Liver (tissue), 9 donors: ENCODE results near the gene C19orf33. TPM values are rescaled to one million over a fixed set of nuclear protein-coding genes. Genes with fewer than 3 reads are reported as not detected.
A peak's percentile ranks its signal among the peaks of the same experiment; 100 is the strongest.
"Not testable (repeated sequence)": the region's sequence is repeated elsewhere in the genome, so short reads cannot be mapped to it uniquely, and the experiment has no call there.

ENCODE experiments used
- DNase-seq: peaks from one replicate; pipeline ENCODE4 v3.0.0-alpha.2; 2017; ENCODE audit warnings: low spot score
- H3K27ac ChIP-seq, 2 donors: one replicate each; pipeline ENCODE4 v1.7.0; 2013; ENCODE audit warnings: inconsistent platforms in 2 of 2, low read length in 2 of 2, control low read depth in 1 of 2, low read depth in 1 of 2, mild to moderate bottlenecking in 1 of 2
- H3K27me3 ChIP-seq, 4 donors: one replicate each; pipeline versions ENCODE4 v1.6.1 to v1.7.0; 2013; ENCODE audit warnings: low read length in 3 of 4, inconsistent platforms in 1 of 4, mild to moderate bottlenecking in 1 of 4, moderate library complexity in 1 of 4; ENCODE audit not compliant: control insufficient read depth in 4 of 4, insufficient read depth in 4 of 4
- H3K36me3 ChIP-seq, 4 donors: one replicate each; pipeline versions ENCODE4 v1.6.1 to v1.7.0; 2013; ENCODE audit warnings: low read length in 3 of 4, mild to moderate bottlenecking in 3 of 4, low read depth in 1 of 4, moderate library complexity in 1 of 4; ENCODE audit not compliant: control insufficient read depth in 4 of 4, insufficient read depth in 3 of 4
- H3K4me1 ChIP-seq, 4 donors: one replicate each; pipeline versions ENCODE4 v1.6.1 to v1.7.0; 2013; ENCODE audit warnings: low read length in 3 of 4, mild to moderate bottlenecking in 3 of 4, moderate library complexity in 1 of 4; ENCODE audit not compliant: control insufficient read depth in 4 of 4, insufficient read depth in 4 of 4
- H3K4me3 ChIP-seq, 3 donors: one replicate each; pipeline versions ENCODE4 v1.6.1 to v1.7.0; 2013; ENCODE audit warnings: low read length in 3 of 3, control low read depth in 1 of 3, low read depth in 1 of 3, mild to moderate bottlenecking in 1 of 3
- H3K9ac ChIP-seq, 2 donors: one replicate each; pipeline ENCODE4 v1.7.0; 2013; ENCODE audit warnings: low read length in 2 of 2, mild to moderate bottlenecking in 2 of 2, moderate library complexity in 2 of 2, control low read depth in 1 of 2, low read depth in 1 of 2
- H3K9me3 ChIP-seq, 4 donors: one replicate each; pipeline versions ENCODE4 v1.6.1 to v1.7.0; 2013; ENCODE audit warnings: low read length in 3 of 4; ENCODE audit not compliant: control insufficient read depth in 4 of 4
- ATF3 ChIP-seq: IDR thresholded peaks from 2 replicates; pipeline ENCODE4 v1.6.1; 2016; ENCODE audit warnings: antibody characterized with exemption
- CTCF ChIP-seq: fragments of 150-350 bp; IDR thresholded peaks from 2 replicates; pipeline ENCODE4 v1.5.1; 2017; ENCODE audit warnings: improper control_type of control experiment, low read depth, low read length; ENCODE audit not compliant: missing input control
- GABPA ChIP-seq, 2 donors: IDR thresholded peaks in 1 of 2; conservative IDR thresholded peaks in 1 of 2; 2 replicates each; pipeline ENCODE4 v1.6.1; 2016; ENCODE audit warnings: antibody characterized with exemption in 2 of 2, mild to moderate bottlenecking in 1 of 2, moderate library complexity in 1 of 2
- HNF4A ChIP-seq, 2 donors: conservative IDR thresholded peaks; 2 replicates each; pipeline ENCODE4 v1.6.1; 2016; ENCODE audit warnings: antibody characterized with exemption in 2 of 2, mild to moderate bottlenecking in 2 of 2
- JUND ChIP-seq, 2 donors: IDR thresholded peaks; 2 replicates each; pipeline ENCODE4 v1.6.1; 2016; ENCODE audit warnings: antibody characterized with exemption in 2 of 2
- NR2F2 ChIP-seq: IDR thresholded peaks from 2 replicates; pipeline ENCODE4 v1.6.1; 2016; ENCODE audit warnings: antibody characterized with exemption
- REST ChIP-seq: IDR thresholded peaks from 2 replicates; pipeline ENCODE4 v1.6.1; 2016; ENCODE audit warnings: antibody characterized with exemption, mild to moderate bottlenecking
- SP1 ChIP-seq: IDR thresholded peaks from 2 replicates; pipeline ENCODE4 v1.6.1; 2018; ENCODE audit warnings: antibody characterized with exemption, mild to moderate bottlenecking
- YY1 ChIP-seq: IDR thresholded peaks from 2 replicates; pipeline ENCODE4 v1.6.1; 2016; ENCODE audit warnings: antibody characterized with exemption, mild to moderate bottlenecking
- WGBS: extraction: QIAGEN DNeasy Blood & Tissue Kit; methylation state at CpG from one replicate; pipeline ENCODE4 v1.1.7; 2013; 5-methylcytosine and 5-hydroxymethylcytosine counted together
- polyA plus RNA-seq, 2 donors: library from polyadenylated mRNA; stranded (reverse) in 1 of 2; unstranded in 1 of 2; fragments of 200-250 nt in 1 of 2; fragments of >200 nt in 1 of 2; fragmentation: Nextera tagmentation in 1 of 2; extraction: Ambion mirVana in 1 of 2; gene quantifications; one replicate each; pipeline versions ENCODE4 v1.2.1 to v1.2.3, GENCODE V29; 2013 to 2015
- total RNA-seq, 2 donors: library from RNA; depleted of rRNA; stranded (reverse); fragments of >200 nt; gene quantifications; one replicate each; pipeline ENCODE4 v1.2.3, GENCODE V29; 2014
- donor health status: healthy.
- donor health status: healthy.
- donor health status: healthy.
- donor health status: healthy.
- donor health status: healthy.

C19orf33 gene
- total and polyA plus RNA-seq, 4 donors = 0.36 to 1.6 TPM; not detected in 2

- TF ChIP-seq CTCF (no peak), NR2F2 (no peak)
Observed at GRCh38 chr19:38335949-38336637, 32.0 kb downstream of the C19orf33 start (continued).

- no peaks in the 10 kb centered on the region for H3K27me3 ChIP-seq
- peak overlapping the region; percentile 91 to 94 for H3K27ac ChIP-seq
- H3K9ac ChIP-seq = peak overlapping the region; percentile 1 to 37
- H3K36me3 ChIP-seq = no peaks in the 10 kb centered on the region
- WGBS = 8% methylated on average over 41 of the region's 41 CpGs
- peaks cover 3 to 15% (median 4%) of the 10 kb centered on the region in 4 donors for H3K4me1 ChIP-seq
- TF ChIP-seq CTCF (no peak), REST (no peak), JUND (IDR thresholded peaks at IDR 0.05) (peak in 1 of 2 donors; percentile 8), HNF4A (conservative IDR thresholded peaks at IDR 0.05) (peak in 1 of 2 donors; percentile 2), YY1 (no peak), SP1 (peak; percentile 53), GABPA (IDR thresholded peaks at IDR 0.05 in 1 of 2, conservative IDR thresholded peaks at IDR 0.05 in 1 of 2) (peak in 1 of 2 donors; percentile 2)
- H3K4me3 ChIP-seq = peak overlapping the region; percentile 71 to 94 (median 84)
- no peaks in the 10 kb centered on the region for H3K9me3 ChIP-seq
- DNase-seq = peak; percentile 97
Observed at GRCh38 chr19:38336638-38337359, 32.7 kb downstream of the C19orf33 start.

- 73% methylated on average over 10 of the region's 10 CpGs for WGBS
- Histone ChIP-seq H3K4me1 (peaks cover 3 to 15% (median 4%) of the 10 kb centered on the region in 4 donors), H3K9ac (no peak overlapping the region), H3K36me3 (no peaks in the 10 kb centered on the region), H3K27ac (no peak overlapping the region), H3K27me3 (no peaks in the 10 kb centered on the region), H3K9me3 (no peaks in the 10 kb centered on the region), H3K4me3 (peak overlapping the region; percentile 12 to 71 (median 16))
- DNase-seq = no peak
- TF ChIP-seq REST (no peak), GABPA (IDR thresholded peaks at IDR 0.05 in 1 of 2, conservative IDR thresholded peaks at IDR 0.05 in 1 of 2) (no peak), ATF3 (no peak)
Observed at GRCh38 chr19:38337360-38337653, 33.3 kb downstream of the C19orf33 start.

GRCh38 chr19:38339011-38339410 is 35.0 kb downstream of the C19orf33 start:
- DNase-seq = not testable (repeated sequence)

More at GRCh38 chr19:38339011-38339410, 35.0 kb downstream of the C19orf33 start:
- not testable (repeated sequence) for H3K4me3 ChIP-seq, H3K27me3 ChIP-seq, H3K9me3 ChIP-seq, H3K36me3 ChIP-seq, H3K27ac ChIP-seq, H3K9ac ChIP-seq
- 73% methylated on average over 4 of the region's 4 CpGs for WGBS
- peaks cover 3 to 15% (median 4%) of the 10 kb centered on the region in 4 donors for H3K4me1 ChIP-seq
